Measurements from ENCODE around the gene LRRN3.

Gene LRRN3

DNA sequence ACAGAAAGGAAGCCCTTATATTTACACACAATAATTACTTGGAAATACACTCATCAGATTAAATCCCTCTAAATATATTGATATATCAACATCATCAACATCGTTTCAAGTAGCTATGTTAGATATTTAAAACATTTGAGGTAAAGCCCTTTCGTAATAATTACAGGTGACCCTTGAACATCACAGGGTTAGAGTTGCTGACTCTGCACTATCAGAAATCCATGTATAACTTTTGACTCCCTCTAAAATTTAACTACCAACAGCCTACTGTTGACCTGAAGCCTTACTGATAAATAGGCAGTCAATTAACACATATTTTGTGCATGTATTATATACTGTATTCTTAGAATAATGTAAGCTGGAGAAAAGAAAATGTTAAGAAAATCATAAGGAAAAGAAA lies 34.6 kb upstream of the LRRN3 start:
- no peak overlapping the region for H3K27ac ChIP-seq
- H3K9me3 ChIP-seq (ENCODE audit: control insufficient read depth, low read length), result no peaks in the 10 kb centered on the region
- H3K79me2 ChIP-seq, result no peaks in the 10 kb centered on the region
- H3K27me3 ChIP-seq (ENCODE audit: control insufficient read depth, insufficient read depth, low read length), result no peaks in the 10 kb centered on the region
- TF ChIP-seq, protein P1, sequence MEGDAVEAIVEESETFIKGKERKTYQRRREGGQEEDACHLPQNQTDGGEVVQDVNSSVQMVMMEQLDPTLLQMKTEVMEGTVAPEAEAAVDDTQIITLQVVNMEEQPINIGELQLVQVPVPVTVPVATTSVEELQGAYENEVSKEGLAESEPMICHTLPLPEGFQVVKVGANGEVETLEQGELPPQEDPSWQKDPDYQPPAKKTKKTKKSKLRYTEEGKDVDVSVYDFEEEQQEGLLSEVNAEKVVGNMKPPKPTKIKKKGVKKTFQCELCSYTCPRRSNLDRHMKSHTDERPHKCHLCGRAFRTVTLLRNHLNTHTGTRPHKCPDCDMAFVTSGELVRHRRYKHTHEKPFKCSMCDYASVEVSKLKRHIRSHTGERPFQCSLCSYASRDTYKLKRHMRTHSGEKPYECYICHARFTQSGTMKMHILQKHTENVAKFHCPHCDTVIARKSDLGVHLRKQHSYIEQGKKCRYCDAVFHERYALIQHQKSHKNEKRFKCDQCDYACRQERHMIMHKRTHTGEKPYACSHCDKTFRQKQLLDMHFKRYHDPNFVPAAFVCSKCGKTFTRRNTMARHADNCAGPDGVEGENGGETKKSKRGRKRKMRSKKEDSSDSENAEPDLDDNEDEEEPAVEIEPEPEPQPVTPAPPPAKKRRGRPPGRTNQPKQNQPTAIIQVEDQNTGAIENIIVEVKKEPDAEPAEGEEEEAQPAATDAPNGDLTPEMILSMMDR (IDR thresholded peaks at IDR 0.05), result no peak
- no peak overlapping the region for H2AFZ ChIP-seq
- no peak overlapping the region for H3K4me2 ChIP-seq (ENCODE audit: low read length)
- H3K4me1 ChIP-seq, result no peaks in the 10 kb centered on the region
- no peak overlapping the region for H3K4me3 ChIP-seq (ENCODE audit: low read depth, low read length)
- H3K36me3 ChIP-seq (ENCODE audit: control insufficient read depth, insufficient read depth, low read length), result no peaks in the 10 kb centered on the region
- no peak overlapping the region for H3K9ac ChIP-seq

DNA sequence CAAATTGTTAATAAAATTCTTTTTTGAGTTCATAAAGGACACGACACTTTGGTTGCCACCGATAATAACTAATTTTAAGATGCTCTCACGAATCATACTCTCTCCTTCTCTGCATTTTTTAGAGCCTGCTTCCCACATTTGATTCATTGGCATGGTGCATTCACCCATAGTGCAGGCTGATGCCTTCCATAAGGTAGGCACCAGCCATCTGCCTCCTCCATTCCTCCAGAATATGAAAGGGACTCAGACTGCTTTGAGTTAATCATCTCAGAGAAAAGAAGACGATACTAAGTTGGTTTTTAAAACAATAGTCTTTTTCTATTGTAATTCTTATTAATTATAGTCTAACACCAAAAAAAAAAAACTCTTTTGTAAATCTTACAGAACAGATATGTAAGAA lies 33.9 kb upstream of the LRRN3 start:
- H3K27me3 ChIP-seq (ENCODE audit: control insufficient read depth, insufficient read depth, low read length), result no peaks in the 10 kb centered on the region
- no peaks in the 10 kb centered on the region for H3K79me2 ChIP-seq
- no peaks in the 10 kb centered on the region for H3K4me1 ChIP-seq
- H3K9ac ChIP-seq, result no peak overlapping the region
- H3K9me3 ChIP-seq (ENCODE audit: control insufficient read depth, low read length), result no peaks in the 10 kb centered on the region
- no peak overlapping the region for H2AFZ ChIP-seq
- no peak overlapping the region for H3K4me3 ChIP-seq (ENCODE audit: low read depth, low read length)
- H3K27ac ChIP-seq, result no peak overlapping the region
- TF ChIP-seq, protein P1 (IDR thresholded peaks at IDR 0.05), result no peak
- no peak overlapping the region for H3K4me2 ChIP-seq (ENCODE audit: low read length)
- H3K36me3 ChIP-seq (ENCODE audit: control insufficient read depth, insufficient read depth, low read length), result no peaks in the 10 kb centered on the region

DNA sequence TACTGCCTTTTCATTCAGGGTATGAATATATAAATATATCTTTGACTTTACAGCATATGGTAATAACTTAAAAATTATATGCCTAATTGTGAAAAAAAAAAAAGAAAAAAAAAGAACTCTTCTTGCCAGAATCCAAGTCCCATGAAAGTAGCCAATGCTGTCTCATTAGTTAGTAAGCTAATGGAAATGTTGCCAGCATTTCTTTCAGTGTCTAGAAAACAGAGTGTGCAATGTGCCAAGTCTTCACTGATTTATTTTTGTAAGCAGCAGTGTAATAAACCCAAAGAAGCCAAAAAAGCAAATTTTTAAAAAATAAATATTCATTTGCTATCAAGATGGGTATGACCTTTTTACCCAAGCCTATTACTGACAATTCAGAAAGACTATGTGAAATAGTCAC lies 31.1 kb upstream of the LRRN3 start:
- TF ChIP-seq, protein P1 (IDR thresholded peaks at IDR 0.05), result no peak
- Histone ChIP-seq H3K9ac (no peak overlapping the region), H3K79me2 (no peaks in the 10 kb centered on the region), H3K9me3 (ENCODE audit: control insufficient read depth, low read length) (no peaks in the 10 kb centered on the region), H3K4me1 (no peaks in the 10 kb centered on the region), H3K4me2 (ENCODE audit: low read length) (no peak overlapping the region), H3K36me3 (ENCODE audit: control insufficient read depth, insufficient read depth, low read length) (no peaks in the 10 kb centered on the region), H3K4me3 (ENCODE audit: low read depth, low read length) (no peak overlapping the region), H3K27me3 (ENCODE audit: control insufficient read depth, insufficient read depth, low read length) (no peaks in the 10 kb centered on the region), H2AFZ (no peak overlapping the region), H3K27ac (no peak overlapping the region)

DNA sequence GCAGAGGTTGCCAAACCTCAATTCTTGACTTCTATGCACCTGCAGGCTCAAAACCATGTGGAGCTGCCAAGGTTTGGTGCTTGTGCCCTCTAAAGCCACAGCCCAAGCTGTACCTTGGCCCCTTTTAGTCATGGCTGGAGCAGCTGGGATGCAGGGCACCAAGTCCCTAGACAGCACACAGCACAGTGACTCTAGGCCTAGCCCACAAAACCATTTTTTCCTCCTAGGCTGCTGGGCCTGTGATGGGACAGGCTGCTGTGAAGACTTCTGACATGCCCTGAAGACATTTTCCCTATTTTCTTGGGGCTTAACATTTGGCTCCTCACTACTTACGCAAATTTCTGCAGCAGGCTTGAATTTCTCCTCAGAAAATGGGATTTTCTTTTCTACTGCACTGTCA lies 27.8 kb upstream of the LRRN3 start:
- no peaks in the 10 kb centered on the region for H3K9me3 ChIP-seq (ENCODE audit: control insufficient read depth, low read length)
- no peak overlapping the region for H3K27ac ChIP-seq
- no peaks in the 10 kb centered on the region for H3K27me3 ChIP-seq (ENCODE audit: control insufficient read depth, insufficient read depth, low read length)
- no peak overlapping the region for H2AFZ ChIP-seq
- no peaks in the 10 kb centered on the region for H3K4me1 ChIP-seq
- no peak overlapping the region for H3K4me3 ChIP-seq (ENCODE audit: low read depth, low read length)
- H3K79me2 ChIP-seq, result no peaks in the 10 kb centered on the region
- no peak overlapping the region for H3K4me2 ChIP-seq (ENCODE audit: low read length)
- H3K36me3 ChIP-seq (ENCODE audit: control insufficient read depth, insufficient read depth, low read length), result no peaks in the 10 kb centered on the region
- TF ChIP-seq, protein P1 (IDR thresholded peaks at IDR 0.05), result no peak
- no peak overlapping the region for H3K9ac ChIP-seq

DNA sequence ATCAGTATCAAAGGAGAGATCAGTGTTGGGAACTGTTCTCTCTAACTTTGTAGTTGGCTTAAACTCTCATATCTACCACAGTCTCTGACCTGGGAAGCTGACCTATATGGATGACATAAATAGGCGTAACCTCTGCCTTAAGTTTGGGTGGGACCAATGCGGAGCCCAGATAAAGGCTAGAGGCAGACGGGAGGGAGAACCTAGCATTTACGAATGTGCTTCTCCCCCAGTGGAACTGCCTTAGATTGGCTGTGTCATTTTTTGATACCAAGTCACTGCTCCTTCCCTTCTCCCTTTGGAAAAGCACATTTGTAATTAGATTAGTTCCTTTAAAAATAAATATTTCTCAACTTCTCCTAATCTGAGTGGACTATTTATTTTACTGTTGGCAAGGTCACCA lies 23.7 kb upstream of the LRRN3 start:
- Histone ChIP-seq H3K4me3 (ENCODE audit: low read depth, low read length) (no peak overlapping the region), H3K4me1 (no peaks in the 10 kb centered on the region), H3K36me3 (ENCODE audit: control insufficient read depth, insufficient read depth, low read length) (no peaks in the 10 kb centered on the region), H3K27me3 (ENCODE audit: control insufficient read depth, insufficient read depth, low read length) (no peaks in the 10 kb centered on the region), H3K9me3 (ENCODE audit: control insufficient read depth, low read length) (no peaks in the 10 kb centered on the region), H3K4me2 (ENCODE audit: low read length) (no peak overlapping the region), H3K27ac (no peak overlapping the region), H3K9ac (no peak overlapping the region), H3K79me2 (no peaks in the 10 kb centered on the region), H2AFZ (no peak overlapping the region)
- TF ChIP-seq, protein P1 (IDR thresholded peaks at IDR 0.05), result no peak
